ENCODE measurements around the gene TAPBPL. TPM values are rescaled to one million over a fixed set of nuclear protein-coding genes. Genes with fewer than 3 reads are reported as not detected.
A peak's percentile ranks its signal among the peaks of the same experiment; 100 is the strongest.

The TAPBPL gene
- total and polyA plus RNA-seq, 2 of the 13 experiments (the other 11 are each of a cell fraction or from before 2014, with no cell fraction given) = 10.0 to 14.5 TPM

- TF ChIP-seq, protein P1, sequence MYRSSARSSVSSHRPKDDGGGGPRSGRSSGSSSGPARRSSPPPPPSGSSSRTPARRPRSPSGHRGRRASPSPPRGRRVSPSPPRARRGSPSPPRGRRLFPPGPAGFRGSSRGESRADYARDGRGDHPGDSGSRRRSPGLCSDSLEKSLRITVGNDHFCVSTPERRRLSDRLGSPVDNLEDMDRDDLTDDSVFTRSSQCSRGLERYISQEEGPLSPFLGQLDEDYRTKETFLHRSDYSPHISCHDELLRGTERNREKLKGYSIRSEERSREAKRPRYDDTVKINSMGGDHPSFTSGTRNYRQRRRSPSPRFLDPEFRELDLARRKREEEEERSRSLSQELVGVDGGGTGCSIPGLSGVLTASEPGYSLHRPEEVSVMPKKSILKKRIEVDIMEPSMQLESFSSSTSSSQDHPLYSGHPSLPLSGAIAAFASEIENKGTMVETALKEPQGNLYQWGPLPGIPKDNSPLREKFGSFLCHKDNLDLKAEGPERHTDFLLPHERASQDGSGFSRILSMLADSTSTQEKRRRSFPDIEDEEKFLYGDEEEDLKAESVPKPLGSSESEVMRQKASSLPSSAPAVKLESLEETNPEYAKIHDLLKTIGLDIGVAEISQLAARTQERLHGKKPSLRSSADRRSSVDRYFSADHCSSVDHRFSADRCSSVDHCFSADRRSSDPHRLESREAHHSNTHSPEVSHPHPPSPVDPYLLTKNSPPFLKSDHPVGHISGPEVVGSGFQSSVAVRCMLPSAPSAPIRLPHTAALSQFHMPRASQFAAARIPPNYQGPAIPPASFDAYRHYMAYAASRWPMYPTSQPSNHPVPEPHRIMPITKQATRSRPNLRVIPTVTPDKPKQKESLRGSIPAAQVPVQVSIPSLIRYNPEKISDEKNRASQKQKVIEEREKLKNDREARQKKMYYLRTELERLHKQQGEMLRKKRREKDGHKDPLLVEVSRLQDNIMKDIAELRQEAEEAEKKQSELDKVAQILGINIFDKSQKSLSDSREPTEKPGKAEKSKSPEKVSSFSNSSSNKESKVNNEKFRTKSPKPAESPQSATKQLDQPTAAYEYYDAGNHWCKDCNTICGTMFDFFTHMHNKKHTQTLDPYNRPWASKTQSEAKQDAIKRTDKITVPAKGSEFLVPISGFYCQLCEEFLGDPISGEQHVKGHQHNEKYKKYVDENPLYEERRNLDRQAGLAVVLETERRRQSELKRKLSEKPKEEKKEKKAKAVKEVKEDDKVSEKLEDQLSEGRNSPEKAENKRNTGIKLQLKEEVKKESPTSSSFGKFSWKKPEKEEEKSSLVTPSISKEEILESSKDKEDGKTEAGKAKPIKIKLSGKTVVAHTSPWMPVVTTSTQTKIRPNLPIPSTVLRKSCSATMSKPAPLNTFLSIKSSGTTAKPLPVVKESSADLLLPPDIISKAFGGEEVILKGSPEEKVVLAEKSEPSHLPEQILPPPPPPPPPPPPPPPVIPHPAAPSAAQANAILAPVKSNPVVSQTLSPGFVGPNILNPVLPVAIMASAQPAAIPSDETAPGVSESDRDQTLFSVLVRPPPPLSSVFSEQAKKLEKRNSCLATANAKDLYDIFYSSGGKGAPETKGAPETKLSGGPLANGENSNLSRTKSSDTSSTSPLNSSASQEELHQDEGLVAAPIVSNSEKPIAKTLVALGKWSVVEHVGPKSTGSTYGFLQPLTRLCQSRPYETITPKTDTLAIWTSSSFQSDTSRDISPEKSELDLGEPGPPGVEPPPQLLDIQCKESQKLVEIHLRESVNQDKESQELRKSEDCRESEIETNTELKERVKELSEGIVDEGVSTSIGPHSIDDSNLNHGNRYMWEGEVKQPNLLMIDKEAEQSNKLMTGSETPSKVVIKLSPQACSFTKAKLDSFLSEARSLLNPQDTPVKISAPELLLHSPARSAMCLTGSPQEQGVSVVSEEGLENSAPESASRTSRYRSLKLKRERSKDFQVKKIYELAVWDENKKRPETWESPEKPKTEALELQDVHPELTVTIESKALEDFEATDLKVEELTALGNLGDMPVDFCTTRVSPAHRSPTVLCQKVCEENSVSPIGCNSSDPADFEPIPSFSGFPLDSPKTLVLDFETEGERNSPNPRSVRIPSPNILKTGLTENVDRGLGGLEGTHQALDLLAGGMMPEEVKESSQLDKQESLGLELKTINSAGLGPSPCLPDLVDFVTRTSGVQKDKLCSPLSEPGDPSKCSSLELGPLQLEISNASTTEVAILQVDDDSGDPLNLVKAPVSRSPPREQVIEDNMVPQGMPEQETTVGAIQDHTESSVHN (CRISPR knock-in tag; IDR thresholded peaks at IDR 0.05) = no peak
- no peak for TF ChIP-seq ZEB1 (IDR thresholded peaks at IDR 0.05; ENCODE audit: insufficient replicate concordance, low read depth)
- TF ChIP-seq ERF (CRISPR knock-in tag; IDR thresholded peaks at IDR 0.05) = peak; percentile 81
- TF ChIP-seq PLRG1 (conservative IDR thresholded peaks at IDR 0.05) = no peak
- peak; percentile 43; the same call in 1 of the 2 replicates for TF ChIP-seq ZBTB21 (CRISPR knock-in tag; IDR thresholded peaks at IDR 0.05)
- peak; percentile 59 for TF ChIP-seq JARID2 (CRISPR knock-in tag; IDR thresholded peaks at IDR 0.05; ENCODE audit: insufficient replicate concordance)
- peak in 1 of 2 experiments; percentile 57; a peak in 1 of 4 replicates for TF ChIP-seq REST (IDR thresholded peaks at IDR 0.05; ENCODE audit: borderline replicate concordance in 1 of 2, low read depth in 1 of 2, low read length in 2 of 2)
- TF ChIP-seq, protein P2, sequence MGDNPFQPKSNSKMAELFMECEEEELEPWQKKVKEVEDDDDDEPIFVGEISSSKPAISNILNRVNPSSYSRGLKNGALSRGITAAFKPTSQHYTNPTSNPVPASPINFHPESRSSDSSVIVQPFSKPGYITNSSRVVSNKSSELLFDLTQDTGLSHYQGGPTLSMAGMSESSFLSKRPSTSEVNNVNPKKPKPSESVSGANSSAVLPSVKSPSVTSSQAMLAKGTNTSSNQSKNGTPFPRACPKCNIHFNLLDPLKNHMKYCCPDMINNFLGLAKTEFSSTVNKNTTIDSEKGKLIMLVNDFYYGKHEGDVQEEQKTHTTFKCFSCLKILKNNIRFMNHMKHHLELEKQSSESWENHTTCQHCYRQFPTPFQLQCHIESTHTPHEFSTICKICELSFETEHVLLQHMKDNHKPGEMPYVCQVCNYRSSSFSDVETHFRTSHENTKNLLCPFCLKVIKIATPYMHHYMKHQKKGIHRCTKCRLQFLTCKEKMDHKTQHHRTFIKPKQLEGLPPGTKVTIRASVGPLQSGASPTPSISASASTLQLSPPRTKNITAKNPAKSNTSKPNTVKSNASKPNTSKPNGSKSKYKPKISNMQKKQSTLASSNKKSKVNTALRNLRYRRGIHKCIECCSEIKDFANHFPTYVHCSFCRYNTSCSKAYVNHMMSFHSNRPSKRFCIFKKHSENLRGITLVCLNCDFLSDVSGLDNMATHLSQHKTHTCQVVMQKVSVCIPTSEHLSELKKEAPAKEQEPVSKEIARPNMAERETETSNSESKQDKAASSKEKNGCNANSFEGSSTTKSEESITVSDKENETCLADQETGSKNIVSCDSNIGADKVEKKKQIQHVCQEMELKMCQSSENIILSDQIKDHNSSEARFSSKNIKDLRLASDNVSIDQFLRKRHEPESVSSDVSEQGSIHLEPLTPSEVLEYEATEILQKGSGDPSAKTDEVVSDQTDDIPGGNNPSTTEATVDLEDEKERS (CRISPR knock-in tag; IDR thresholded peaks at IDR 0.05) = no peak
- no peak for TF ChIP-seq NFIB (CRISPR knock-in tag; IDR thresholded peaks at IDR 0.05; ENCODE audit: borderline replicate concordance)
- peak; percentile 43; the same call in 1 of the 2 replicates for TF ChIP-seq ZNF770 (CRISPR knock-in tag; IDR thresholded peaks at IDR 0.05)
Measured at GRCh38 chr12:6470375-6471163, 18.7 kb downstream of the TAPBPL start, which contains the start of gene VAMP1 (continued).

All from HepG2 (cell line).